ENCODE results near the gene TM9SF3.
"Not testable (repeated sequence)": the region's sequence is repeated elsewhere in the genome, so short reads cannot be mapped to it uniquely, and the experiment has no call there.

Gene TM9SF3

DNA sequence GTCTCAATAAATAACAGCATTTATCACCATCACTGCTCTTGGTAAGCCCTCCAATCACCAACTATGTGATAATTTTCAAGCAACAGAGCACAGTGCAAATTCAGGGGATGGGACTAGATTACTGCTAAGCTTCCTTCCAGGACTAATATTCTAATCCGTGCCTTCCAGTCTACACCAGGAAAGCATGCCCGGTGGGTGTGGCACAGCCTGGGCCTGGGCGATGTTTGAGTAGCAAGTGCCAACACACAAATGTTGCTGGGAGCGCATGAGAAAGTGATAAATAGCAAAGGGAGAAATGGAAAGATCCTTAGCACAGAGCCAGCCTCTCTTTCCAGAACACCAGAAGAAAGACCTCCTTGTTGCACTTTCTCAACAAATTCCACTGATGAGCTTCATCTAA is 13.5 kb upstream of the TM9SF3 start:
- DNase-seq (ENCODE audit: low read depth in 1 of 2, low spot score in 1 of 2), result no peak

DNA sequence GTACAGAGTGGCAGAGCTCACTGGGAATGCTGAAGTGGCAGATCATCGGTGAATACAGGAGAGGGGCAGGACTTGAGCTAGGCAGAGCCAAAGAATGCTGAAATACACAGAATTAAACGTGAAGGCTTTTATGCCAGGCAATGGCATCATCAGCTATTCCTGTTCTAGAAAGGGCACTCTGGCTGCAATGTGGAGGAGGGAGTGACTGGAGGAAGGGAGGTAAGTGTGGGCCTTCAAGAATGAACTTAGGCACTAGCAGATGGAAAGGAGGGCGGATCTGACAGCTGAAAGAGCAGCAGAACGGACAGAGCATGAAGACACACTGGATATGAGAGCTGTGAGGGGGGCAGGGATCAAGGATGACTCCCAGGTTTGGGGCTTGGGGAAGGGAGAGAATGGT is 12.0 kb upstream of the TM9SF3 start:
- no peak for DNase-seq (ENCODE audit: low read depth in 1 of 2, low spot score in 1 of 2)

DNA sequence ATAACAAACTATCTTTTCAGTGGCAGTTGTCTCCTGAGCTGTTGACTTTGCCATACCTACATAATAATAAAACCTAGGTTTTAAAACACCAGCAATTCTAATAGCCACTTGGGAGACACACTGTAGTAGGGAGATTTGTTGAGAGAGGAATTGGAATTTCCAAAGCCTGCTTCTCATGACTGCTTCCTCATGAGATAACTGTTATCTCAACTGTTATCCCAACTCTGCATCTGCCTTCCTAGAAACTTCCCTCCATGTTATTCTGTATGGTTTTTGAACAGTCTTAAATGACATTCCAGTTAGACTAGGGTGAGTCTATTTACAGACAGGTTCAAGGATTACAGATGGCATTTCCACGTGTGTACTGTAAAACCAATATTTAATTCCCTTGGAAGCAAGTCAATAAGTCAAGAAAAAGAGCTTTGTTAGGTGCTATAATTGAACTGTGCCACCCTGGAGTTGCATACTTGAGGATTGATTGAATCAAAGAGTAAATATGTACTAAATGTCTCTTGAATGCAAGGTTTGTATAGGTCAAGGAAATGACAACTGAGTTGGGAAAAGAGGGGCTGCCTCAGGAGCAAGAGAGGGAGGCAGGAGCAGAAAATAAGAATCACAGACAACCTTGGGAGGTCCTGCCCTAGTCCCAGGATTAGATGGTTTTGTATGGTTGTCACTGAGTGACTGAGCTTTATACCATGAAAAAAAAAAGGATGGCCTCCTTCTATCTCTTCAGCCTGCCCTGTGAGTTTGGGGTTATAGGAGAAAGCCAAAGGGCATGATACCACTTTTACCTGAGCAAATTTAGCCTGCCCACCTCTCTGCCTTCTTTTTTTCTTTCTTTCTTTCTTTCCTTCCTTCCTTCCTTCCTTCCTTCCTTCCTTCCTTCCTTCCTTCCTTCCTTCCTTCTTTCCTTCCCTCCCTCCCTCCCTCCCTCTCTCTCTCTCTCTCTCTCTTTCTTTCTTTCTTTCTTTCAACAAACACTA is 9.9 kb upstream of the TM9SF3 start:
- no peak for DNase-seq (ENCODE audit: low read depth in 1 of 2, low spot score in 1 of 2)

DNA sequence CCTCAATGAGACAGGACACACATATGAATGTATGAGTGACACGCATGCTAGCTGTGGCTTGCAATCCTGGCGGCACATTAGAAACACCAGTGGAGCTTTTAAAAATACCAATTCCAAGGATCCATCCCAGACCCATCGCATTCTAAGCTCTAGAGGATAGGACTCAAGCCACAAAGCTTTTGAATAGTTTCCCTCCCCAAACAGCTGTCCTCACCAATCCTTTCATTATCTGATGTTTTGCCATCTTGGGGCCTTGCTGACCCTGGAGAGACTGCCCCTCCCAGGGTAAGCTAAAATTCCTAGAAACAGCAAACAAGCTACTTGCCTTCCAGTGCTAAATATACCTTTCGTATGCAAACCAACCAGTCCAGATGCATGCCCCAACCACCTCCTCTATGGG is 8.9 kb upstream of the TM9SF3 start:
- no peak for DNase-seq (ENCODE audit: low read depth in 1 of 2, low spot score in 1 of 2)

GRCh38 chr10:96591946-96592345 is 5.1 kb upstream of the TM9SF3 start:
- DNase-seq (ENCODE audit: low read depth in 1 of 2, low spot score in 1 of 2), result no peak

GRCh38 chr10:96588616-96589419 is 2.0 kb upstream of the TM9SF3 start:
- no peak for DNase-seq (ENCODE audit: low read depth in 1 of 2, low spot score in 1 of 2)

DNA sequence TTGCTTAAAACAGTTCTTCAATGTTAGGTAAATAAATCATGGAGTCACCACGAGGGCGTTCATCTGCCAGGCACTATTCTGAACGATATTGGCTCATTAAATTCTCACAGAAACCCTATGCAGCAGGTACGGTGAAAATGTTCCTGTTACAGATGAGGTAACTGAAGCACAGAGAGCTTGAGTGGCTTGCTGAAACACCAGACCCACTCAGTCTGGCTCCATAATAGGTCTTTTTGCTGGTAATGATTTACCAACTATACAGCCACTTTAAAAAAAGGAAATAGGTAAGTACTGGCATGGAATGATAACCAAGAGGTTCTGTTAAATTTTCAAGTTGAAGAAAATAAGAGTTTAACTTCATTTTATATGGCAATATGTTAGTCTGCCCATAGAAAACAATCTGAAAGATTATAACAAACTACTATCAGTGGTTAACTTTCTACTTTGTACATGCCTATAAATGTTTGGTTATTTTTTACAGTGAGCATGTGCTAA is 1.3 kb upstream of the TM9SF3 start:
- DNase-seq (ENCODE audit: low read depth in 1 of 2, low spot score in 1 of 2), result no peak

- peak in 1 of 2 donors; percentile 29 for DNase-seq (ENCODE audit: low read depth in 1 of 2, low spot score in 1 of 2)
These were observed 650 bp upstream of the TM9SF3 start for GRCh38 chr10:96587264-96588059.

GRCh38 chr10:96585736-96586418 is 935 bp downstream of the TM9SF3 start:
- DNase-seq (ENCODE audit: low read depth in 1 of 2, low spot score in 1 of 2), result no peak

GRCh38 chr10:96584474-96584873 is 2.3 kb downstream of the TM9SF3 start:
- DNase-seq (ENCODE audit: low read depth in 1 of 2, low spot score in 1 of 2), result no peak

- no peak for DNase-seq (ENCODE audit: low read depth in 1 of 2, low spot score in 1 of 2)
These were observed 2.8 kb downstream of the TM9SF3 start for GRCh38 chr10:96584035-96584434.

- DNase-seq (ENCODE audit: low read depth in 1 of 2, low spot score in 1 of 2), result no peak
These were observed 7.7 kb downstream of the TM9SF3 start for GRCh38 chr10:96579133-96579532.

GRCh38 chr10:96578633-96579032 is 8.2 kb downstream of the TM9SF3 start:
- no peak for DNase-seq (ENCODE audit: low read depth in 1 of 2, low spot score in 1 of 2)

DNA sequence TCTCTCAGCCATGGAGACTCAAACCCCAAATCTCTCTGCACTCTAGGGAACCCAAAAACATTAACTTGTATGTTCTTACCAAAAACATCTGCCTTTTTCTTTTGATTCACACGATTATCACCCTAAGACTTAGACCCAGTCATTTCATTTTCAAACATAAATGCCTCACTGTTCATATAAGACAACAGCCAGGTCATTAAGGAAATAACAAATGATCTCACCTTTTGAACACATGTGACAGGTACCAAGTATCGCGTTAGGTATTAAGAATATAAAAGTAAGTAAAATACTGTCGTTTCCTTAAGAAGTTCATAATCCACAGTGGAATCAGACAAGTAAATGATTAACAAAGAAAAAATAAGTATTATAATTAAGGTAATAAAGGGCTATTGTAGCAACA is 8.8 kb downstream of the TM9SF3 start:
- no peak for DNase-seq (ENCODE audit: low read depth in 1 of 2, low spot score in 1 of 2)

DNA sequence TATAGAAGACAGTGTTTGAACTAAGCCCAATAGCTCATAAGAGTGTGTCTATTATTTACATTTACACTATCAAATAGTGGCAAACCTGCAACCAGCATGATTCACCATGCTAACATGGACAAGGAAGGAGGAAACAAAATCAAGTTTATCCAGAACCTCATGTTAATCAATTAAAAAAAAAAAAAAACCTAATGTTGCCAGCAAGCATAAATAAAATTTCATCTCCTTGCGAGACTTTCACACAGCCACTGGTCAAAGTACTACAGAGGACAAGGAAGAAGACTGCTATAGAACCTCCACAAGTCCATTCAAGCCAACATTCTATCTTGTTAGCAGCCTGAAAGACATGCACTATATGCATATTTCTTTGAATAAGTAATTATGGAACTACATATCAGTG is 9.7 kb downstream of the TM9SF3 start:
- no peak for DNase-seq (ENCODE audit: low read depth in 1 of 2, low spot score in 1 of 2)

- DNase-seq (ENCODE audit: low read depth in 1 of 2, low spot score in 1 of 2), result no peak
These were observed 10.4 kb downstream of the TM9SF3 start for GRCh38 chr10:96576277-96576980.

DNA sequence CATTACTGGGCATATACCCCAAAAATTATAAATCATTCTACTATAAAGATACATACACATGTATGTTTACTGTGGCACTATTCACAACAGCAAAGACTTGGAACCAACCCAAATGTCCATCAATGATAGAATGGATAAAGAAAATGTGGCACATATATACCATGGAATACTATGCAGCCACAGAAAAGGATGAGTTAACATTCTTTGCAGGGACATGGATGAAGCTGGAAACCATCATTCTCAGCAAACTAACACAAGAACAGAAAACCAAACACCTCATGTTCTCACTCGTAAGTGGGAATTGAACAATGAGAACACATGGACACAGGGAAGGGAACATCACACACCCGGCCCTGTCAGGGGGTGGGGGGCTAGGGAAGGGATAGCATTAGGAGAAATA is 12.2 kb downstream of the TM9SF3 start:
- DNase-seq (ENCODE audit: low read depth in 1 of 2, low spot score in 1 of 2), result not testable (repeated sequence)

GRCh38 chr10:96573036-96573435 is 13.8 kb downstream of the TM9SF3 start:
- no peak for DNase-seq (ENCODE audit: low read depth in 1 of 2, low spot score in 1 of 2)

- no peak for DNase-seq (ENCODE audit: low read depth in 1 of 2, low spot score in 1 of 2)
These were observed 15.5 kb downstream of the TM9SF3 start for GRCh38 chr10:96570983-96571964.

Data from stimulated activated CD4-positive, alpha-beta T cell treated with anti-CD3 and anti-CD28 coated beads, Interleukin-15, amount 100 ng/mL, for 1 hour (primary cell).